ENCODE results near the gene LRRC61. TPM values are rescaled to one million over a fixed set of nuclear protein-coding genes. Genes with fewer than 3 reads are reported as not detected.

Gene LRRC61
- total RNA-seq, 1 donor from 2014 or later = 13.0 TPM

- no peaks in the 10 kb centered on the region for H3K9me3 Mint-ChIP-seq
- TF ChIP-seq CTCF (conservative IDR thresholded peaks at IDR 0.05) = no peak
- H3K4me1 Mint-ChIP-seq (ENCODE audit: unreplicated experiment) = peaks cover 13% of the 10 kb centered on the region
- DNase-seq (ENCODE audit: extremely low spot score, unreplicated experiment) = no peak
- no peak overlapping the region for H3K27ac Mint-ChIP-seq
- no peaks in the 10 kb centered on the region for H3K36me3 Mint-ChIP-seq
- H3K27me3 Mint-ChIP-seq = no peaks in the 10 kb centered on the region
- no peak overlapping the region for H3K4me3 Mint-ChIP-seq
These were observed 32.5 kb downstream of the LRRC61 start for GRCh38 chr7:150355666-150356059.

GRCh38 chr7:150356265-150356897, 33.2 kb downstream of the LRRC61 start:
- no peaks in the 10 kb centered on the region for H3K36me3 Mint-ChIP-seq
- H3K27ac Mint-ChIP-seq = no peak overlapping the region

GRCh38 chr7:150357270-150357669, 34.1 kb downstream of the LRRC61 start:
- Mint-ChIP-seq H3K36me3 (no peaks in the 10 kb centered on the region), H3K9me3 (no peaks in the 10 kb centered on the region), H3K27me3 (no peaks in the 10 kb centered on the region), H3K4me3 (no peak overlapping the region), H3K27ac (no peak overlapping the region), H3K4me1 (ENCODE audit: unreplicated experiment) (peaks cover 25% of the 10 kb centered on the region)
- no peak for TF ChIP-seq CTCF (conservative IDR thresholded peaks at IDR 0.05)
- no peak for DNase-seq (ENCODE audit: extremely low spot score, unreplicated experiment)

More at GRCh38 chr7:150356265-150356897, 33.2 kb downstream of the LRRC61 start:
- no peak for DNase-seq (ENCODE audit: extremely low spot score, unreplicated experiment)
- Mint-ChIP-seq H3K4me3 (no peak overlapping the region), H3K27me3 (no peaks in the 10 kb centered on the region), H3K4me1 (ENCODE audit: unreplicated experiment) (peaks cover 16% of the 10 kb centered on the region), H3K9me3 (no peaks in the 10 kb centered on the region)
- TF ChIP-seq CTCF (conservative IDR thresholded peaks at IDR 0.05) = peak; percentile 82

- H3K27ac Mint-ChIP-seq = no peak overlapping the region
- no peaks in the 10 kb centered on the region for H3K27me3 Mint-ChIP-seq
- no peaks in the 10 kb centered on the region for H3K36me3 Mint-ChIP-seq
- H3K9me3 Mint-ChIP-seq = no peaks in the 10 kb centered on the region
- H3K4me1 Mint-ChIP-seq (ENCODE audit: unreplicated experiment) = peaks cover 32% of the 10 kb centered on the region
- H3K4me3 Mint-ChIP-seq = no peak overlapping the region
- DNase-seq (ENCODE audit: extremely low spot score, unreplicated experiment) = no peak
- no peak for TF ChIP-seq CTCF (conservative IDR thresholded peaks at IDR 0.05)
These were observed 34.7 kb downstream of the LRRC61 start for GRCh38 chr7:150357771-150358427.

- TF ChIP-seq CTCF (conservative IDR thresholded peaks at IDR 0.05) = no peak
- Mint-ChIP-seq H3K4me1 (ENCODE audit: unreplicated experiment) (peaks cover 35% of the 10 kb centered on the region), H3K27me3 (no peaks in the 10 kb centered on the region), H3K9me3 (no peaks in the 10 kb centered on the region), H3K27ac (no peak overlapping the region), H3K36me3 (no peaks in the 10 kb centered on the region), H3K4me3 (no peak overlapping the region)
- no peak for DNase-seq (ENCODE audit: extremely low spot score, unreplicated experiment)
These were observed 35.3 kb downstream of the LRRC61 start for GRCh38 chr7:150358433-150358832.
